ENCODE data around the gene CDRT4.
"Not testable (repeated sequence)": the region's sequence is repeated elsewhere in the genome, so short reads cannot be mapped to it uniquely, and the experiment has no call there.

Gene CDRT4

DNA sequence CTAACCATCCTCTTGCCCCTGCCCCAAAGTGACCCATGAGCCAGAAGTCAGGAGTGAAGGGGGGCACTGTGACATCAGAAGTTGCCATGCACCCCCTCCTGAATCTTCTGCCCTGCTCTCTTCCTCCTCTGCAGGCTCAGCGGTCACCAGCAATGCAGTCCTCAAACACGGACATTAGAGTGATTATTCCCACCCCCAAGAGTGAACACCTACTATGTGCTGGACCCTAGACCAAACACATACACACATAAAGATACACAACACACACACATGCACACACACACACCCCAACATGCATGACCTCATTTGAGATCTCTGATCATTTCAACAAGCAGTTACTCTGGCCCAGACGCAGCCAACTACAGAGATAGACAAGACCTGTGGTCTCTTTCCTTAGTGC, at the start of gene CDRT4:
CDRT4 (minus strand) TSS at position 30 of the 400 bp plus-strand sequence. CDS start 27,383 bp downstream, outside the sequence.
- no peak for DNase-seq (ENCODE audit: low spot score)

DNA sequence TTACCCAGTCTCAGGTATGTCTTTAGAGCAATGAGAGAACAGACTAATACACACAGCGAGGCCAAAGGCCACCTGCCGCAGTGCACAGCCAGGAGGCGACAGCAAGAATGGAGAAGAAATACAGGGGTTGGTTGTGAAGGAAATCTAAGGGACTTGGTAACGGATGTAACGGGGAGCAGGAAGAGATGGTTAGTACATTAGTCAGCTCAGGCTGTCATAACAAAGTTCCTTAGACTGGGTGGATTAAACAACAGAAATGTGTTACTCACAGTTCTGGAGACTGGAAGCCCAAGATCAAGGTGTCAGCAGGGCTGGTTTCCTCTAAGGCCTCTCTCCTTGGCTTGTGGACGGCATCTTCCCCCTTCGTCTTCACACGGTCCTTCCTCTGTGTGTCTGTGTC, 48.7 kb upstream of the CDRT4 start:
- DNase-seq (ENCODE audit: low spot score), result peak; percentile 88

GRCh38 chr17:15514469-15514868, 47.0 kb upstream of the CDRT4 start:
- no peak for DNase-seq (ENCODE audit: low spot score)

DNA sequence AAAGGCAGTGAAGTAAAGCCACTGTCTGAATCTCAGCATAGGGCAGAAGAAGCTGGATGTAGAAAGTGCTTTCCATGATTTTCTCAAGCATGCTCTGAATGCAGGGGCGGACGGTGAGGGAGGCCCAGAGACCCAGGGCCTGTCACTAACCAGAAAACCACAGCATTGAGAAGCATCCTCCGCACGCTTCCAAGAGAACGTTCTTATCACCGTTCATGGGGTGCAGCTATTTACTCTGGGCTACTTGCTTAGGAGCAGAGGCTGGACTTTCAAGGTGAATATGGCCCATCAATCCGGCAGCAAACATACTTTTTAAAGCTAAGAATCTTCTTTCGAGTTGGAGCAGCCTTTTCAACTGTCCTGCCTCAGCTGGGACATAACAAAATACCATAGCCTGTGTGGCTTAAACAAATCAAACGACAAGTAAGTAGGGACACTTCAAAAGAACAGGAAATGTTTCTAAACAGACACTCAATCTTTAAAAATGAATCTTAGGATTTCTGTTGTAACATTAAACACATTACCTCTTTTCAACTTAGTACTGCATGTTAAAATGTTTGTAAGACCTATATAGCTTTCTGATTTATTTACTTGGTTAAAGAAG, 46.5 kb upstream of the CDRT4 start:
- no peak for DNase-seq (ENCODE audit: low spot score)

DNA sequence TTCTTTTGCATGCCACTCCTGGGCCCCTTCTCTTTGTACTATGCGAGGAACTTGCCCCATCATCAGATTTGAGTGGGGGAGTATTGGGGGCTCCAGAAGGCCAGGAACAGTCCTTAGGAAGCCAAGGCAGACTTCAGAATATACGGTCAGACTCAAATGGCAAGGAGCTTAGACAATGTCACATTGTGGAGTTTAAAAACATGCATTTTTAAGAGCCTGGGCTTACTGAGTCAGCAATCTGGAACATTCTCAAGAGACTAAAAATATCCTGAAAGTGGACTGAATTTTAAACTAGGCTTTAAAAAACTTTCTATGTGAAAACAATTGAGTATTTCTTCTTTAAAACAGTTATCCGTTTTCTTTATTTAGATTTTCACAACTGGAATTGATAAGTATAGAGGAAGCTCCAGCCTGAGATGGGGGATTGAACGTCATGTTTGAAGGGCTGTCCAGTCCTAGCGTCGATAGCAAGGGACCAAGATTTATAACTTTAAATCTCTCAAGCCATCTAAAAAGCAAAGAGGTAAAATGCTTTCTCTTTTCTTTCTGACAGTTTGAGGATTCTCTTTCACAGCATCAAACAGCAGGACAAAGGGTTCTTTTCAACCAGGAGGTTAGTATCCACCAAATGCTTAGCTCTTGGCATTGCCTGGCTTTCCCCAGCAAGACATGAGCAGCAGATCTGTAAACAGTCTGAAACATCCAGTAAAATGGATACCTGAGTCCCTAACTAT, 45.8 kb upstream of the CDRT4 start:
- no peak for DNase-seq (ENCODE audit: low spot score)

DNA sequence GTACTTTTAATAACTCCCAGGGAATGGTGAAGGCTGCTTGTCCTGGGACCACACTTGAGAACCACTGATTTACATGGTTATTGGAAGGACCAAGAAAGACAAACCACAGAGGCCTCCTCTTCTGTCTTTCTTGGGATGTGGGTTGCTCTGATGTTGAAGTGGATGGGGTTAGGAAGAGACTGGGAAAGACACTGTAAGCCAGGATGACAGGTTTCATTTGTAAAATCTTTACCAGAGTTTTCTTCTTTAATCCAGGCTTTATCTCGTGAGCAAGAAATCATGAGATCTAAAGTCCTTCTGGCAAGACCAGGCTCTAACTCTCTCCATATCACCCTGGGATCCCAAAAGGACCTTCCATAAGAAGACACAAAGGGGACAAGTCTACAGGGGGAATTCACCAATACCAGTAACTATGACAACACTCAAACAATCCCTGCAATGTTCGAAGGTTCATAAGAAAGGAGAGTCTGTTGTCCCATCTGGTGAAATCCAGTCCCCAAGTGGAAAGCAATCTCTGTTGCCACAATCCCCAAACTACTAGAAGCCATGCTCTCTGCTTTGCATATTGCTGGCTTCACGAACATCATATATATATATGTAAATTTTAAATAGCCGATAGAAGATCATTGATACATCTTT, 44.8 kb upstream of the CDRT4 start:
- DNase-seq (ENCODE audit: low spot score), result no peak

GRCh38 chr17:15511142-15511541, 43.7 kb upstream of the CDRT4 start:
- no peak for DNase-seq (ENCODE audit: low spot score)

- peak; percentile 90 for DNase-seq (ENCODE audit: low spot score)
These were observed 42.9 kb upstream of the CDRT4 start for GRCh38 chr17:15510361-15510760.

- DNase-seq (ENCODE audit: low spot score), result no peak
These were observed 41.7 kb upstream of the CDRT4 start for GRCh38 chr17:15509095-15509494.

GRCh38 chr17:15508466-15508865, 41.0 kb upstream of the CDRT4 start:
- DNase-seq (ENCODE audit: low spot score), result no peak

DNA sequence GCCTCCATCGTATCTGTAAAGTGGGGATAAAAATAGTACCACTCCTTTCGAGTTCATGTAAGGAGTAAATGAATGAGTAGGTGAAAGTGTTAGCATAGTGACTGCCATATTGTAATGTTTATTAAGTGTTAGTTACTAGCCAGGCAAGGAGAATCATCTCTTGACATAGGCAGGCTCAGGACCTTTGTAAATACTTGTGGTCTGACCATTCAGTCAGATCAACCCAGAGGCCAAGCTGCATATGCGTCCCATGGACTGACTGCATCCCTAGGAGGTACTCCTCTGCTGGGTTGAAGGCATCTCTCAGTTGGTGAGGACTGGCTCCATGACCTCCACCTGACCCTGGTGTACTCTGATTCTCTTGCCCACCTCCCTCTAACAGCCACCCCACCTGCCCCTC, 40.5 kb upstream of the CDRT4 start:
- no peak for DNase-seq (ENCODE audit: low spot score)

DNA sequence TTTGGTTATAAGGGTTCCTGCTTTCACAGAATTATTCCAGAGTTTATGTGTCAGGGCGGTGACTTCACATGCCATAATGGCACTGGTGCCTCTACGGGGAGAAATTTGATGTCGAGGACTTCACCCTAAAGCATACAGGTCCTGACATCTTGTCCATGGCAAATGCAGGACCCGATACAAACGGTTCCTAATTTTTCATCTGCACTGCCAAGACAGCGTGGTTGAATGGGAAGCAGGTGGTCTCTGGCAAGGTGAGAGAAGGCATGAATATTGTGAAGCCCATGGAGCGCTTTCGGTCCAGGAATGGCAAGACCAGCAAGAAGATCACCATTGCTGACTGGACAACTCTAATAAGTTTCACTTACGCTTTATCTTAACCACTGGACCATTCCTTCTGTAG, 39.6 kb upstream of the CDRT4 start:
- DNase-seq (ENCODE audit: low spot score), result no peak

DNA sequence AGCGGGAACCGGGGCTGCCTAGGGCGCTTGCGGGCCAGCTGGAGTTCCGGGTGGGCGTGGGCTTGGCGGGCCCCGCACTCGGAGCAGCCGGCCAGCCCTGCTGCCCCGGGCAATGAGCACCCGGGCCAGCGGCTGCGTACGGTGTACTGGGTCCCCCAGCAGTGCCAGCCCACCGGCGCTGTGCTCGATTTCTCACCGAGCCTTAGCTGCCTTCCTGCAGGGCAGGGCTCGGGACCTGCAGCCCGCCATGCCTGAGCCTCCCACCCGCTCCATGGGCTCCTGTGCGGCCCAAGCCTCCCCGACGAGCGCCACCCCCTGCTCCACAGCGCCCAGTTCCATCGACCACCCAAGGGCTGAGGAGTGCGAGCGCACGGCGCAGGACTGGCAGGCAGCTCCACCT, 38.3 kb upstream of the CDRT4 start:
- DNase-seq (ENCODE audit: low spot score), result not testable (repeated sequence)

DNA sequence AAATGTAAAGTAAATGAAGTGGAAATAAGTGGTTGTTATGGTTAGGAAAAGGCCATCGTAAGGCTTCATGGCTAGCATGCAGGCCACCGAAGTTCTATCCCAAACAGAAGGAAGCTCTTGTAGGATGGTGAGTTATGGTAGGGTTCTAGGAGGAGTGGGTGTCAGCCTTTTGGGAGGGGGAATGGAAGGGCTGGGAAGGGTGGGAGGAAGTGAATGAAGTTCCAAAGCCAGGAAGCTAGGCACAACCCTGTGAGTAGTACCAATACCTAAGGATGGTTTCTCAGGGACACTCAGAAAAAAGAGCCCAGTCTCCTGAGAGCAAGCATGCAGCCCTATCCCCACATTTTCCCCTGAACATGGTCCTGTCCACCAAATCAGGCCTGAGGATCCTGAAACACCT, 36.3 kb upstream of the CDRT4 start:
- DNase-seq (ENCODE audit: low spot score), result no peak

DNA sequence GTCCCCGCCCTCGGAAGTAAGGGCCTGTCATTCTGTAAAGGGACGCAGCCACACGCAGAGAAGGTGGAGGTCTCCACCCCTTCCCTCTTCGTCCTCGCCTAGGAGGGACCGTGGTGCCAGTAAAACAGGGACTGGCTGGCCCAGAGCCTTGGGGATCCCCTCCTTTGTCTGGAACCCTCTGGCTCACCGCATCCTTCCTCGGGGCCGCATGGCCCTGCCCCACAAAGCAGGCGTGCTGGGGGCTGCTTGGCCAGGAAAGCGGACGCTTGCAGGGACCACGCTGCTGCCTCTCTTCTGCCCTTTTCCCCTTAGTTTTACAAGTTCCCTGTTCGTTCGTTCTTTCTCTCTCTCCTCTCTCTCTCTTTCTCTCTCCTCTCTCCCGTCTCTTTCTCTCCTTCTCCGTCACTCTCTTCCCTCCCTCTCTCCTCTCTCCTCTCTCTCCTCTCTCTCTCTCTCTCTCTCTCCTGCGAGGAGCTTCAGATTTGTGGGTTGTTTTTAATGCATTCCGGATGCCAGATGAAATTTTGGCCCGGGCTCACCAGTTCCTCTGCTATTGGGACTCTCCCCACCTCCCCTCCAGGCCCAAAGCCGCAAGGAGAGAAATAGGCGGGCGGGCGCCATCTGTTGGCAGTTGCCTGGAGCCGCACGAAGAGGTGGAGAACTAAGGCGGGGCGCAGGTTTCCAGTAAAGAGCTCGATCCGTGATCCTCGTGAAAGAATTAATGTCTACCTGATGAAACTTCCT, 35.1 kb upstream of the CDRT4 start:
- peak; percentile 76 for DNase-seq (ENCODE audit: low spot score)

GRCh38 chr17:15501793-15502192, 34.4 kb upstream of the CDRT4 start:
- DNase-seq (ENCODE audit: low spot score), result no peak

DNA sequence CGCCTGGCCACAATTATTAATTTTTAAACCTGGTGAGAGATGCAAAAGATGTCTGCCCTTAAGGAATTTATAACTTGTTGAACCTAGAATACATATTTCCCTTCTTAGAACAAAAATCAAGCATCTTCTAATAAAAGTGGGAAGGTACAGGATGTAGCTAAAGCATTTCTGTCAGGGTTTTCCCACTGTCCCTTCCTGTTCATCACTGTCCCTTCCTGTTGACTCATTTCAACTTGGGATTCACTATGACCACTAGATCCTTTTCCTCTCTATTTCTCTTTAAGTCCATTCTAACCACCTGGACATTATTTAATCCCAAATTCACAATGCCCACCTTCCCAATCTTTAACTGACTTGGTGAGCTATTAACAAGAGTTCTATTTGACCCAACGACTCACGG, 33.9 kb upstream of the CDRT4 start:
- DNase-seq (ENCODE audit: low spot score), result peak; percentile 48

DNA sequence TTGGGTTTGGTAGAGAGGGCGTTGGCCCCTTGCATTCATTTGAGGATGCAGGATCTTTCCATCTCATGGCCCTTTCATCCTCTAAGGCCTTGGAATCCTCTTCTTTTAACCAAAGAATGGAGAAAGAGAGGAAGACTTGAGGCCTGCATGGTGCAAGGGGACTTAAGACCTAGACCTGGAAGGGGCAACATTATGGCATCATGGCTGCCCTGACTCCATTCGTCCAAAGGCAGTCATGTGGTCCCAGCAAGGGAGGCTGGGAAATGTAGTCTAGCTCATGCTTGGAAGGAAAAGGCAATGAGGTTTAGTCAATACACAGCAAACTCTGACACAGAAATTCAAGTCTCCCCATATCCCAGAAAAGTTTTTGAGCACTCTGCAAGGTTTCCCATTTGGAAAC, 30.7 kb upstream of the CDRT4 start:
- DNase-seq (ENCODE audit: low spot score), result no peak

DNA sequence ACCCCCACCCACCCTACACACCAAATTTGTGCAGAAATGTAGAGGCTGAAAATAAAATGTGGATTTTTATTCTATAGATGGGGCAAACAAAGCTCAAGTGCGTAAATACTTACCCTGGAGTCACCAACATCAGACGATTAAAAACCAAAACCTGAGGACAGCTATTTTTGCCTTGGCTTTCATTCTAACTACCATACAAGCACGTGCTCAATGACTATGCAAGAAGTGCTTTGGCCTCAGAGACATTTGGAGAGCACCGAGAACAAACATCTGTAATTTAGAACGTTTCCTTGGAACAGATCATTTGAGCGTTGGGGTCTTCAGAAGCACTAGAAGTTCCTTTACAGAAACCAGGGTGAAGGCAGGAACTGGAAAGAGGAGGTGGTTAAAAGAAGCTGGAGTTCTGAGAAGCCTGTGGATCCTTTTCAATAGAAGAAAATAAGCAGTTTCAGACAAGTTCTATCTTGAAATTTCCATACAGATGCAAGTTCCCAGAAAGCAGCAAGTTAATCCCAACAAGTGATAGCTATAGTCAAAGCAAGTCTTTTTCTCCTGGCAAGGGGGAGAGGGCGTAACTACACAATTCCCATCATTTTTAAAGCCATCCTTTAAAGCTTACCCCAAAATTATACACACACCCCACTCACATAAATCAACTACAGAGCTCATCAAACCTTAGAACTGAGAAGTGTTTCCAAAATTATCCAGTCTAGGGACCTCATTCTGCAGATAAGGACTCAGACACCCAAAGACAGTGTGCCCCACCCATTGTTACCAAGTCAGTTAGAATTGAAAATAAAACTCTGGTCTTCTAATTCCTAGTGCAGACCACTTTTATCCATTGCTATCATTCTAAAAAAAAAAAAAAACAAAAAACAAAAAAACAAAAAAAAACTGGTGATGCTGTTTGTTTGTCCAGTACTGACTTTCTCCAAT, 29.6 kb upstream of the CDRT4 start:
- DNase-seq (ENCODE audit: low spot score), result no peak

GRCh38 chr17:15494821-15495220, 27.4 kb upstream of the CDRT4 start:
- DNase-seq (ENCODE audit: low spot score), result no peak

- no peak for DNase-seq (ENCODE audit: low spot score)
These were observed 26.2 kb upstream of the CDRT4 start for GRCh38 chr17:15493693-15494035.

Measured in kidney capillary endothelial cell (primary cell).